HL-60 (cell line): ENCODE results near the gene SERPINE1.

Experiments used
- CTCF ChIP-seq: IDR thresholded peaks from one replicate; pipeline ENCODE4 v1.5.1; 2011; ENCODE audit warnings: low read length, control low read depth, inconsistent platforms; ENCODE audit not compliant: insufficient read depth
- GABPA ChIP-seq: IDR thresholded peaks from 2 replicates; pipeline ENCODE4 v1.6.1; 2012; ENCODE audit warnings: low read depth
- POLR2AphosphoS5 ChIP-seq: IDR thresholded peaks from 2 replicates; pipeline ENCODE4 v1.6.1; 2012; ENCODE audit warnings: low read depth
- REST ChIP-seq: IDR thresholded peaks from 2 replicates; pipeline ENCODE4 v1.6.1; 2012; ENCODE audit warnings: low read depth; ENCODE audit not compliant: insufficient replicate concordance

GRCh38 chr7:101100858-101101847, 25.8 kb upstream of the SERPINE1 start:
- TF ChIP-seq REST: no peak
- TF ChIP-seq CTCF: no peak
- no peak for TF ChIP-seq GABPA
- TF ChIP-seq POLR2AphosphoS5: no peak
